Heart left ventricle (tissue), 13 donors: ENCODE data around the gene EVL.

Experiments
- CTCF ChIP-seq, 12 donors: fragments of 200-600 bp; sonication (generic) in 4 of 12; IDR thresholded peaks; one replicate each; pipeline versions ENCODE4 v1.5.0 to v1.8.0; 2018 to 2022; ENCODE audit warnings: antibody characterized with exemption in 12 of 12, mild to moderate bottlenecking in 5 of 12
- POLR2A ChIP-seq, 2 donors: fragments of 450-650 bp; IDR thresholded peaks; one replicate each; pipeline ENCODE4 v1.6.1; 2017; ENCODE audit warnings: antibody characterized with exemption in 2 of 2, mild to moderate bottlenecking in 2 of 2, moderate library complexity in 2 of 2
- donor health status: ischemic (EF 13 %, LVEDD 7.1; RV severe dilation, severe dysfunction).
- donor health status: DM: no; HTN: yes; CAD: no.
- donor health status: DM: no; HTN: no; CAD: no.
- donor health status: ischemic (EF 25% LVEDD 6.9; RV normal size, moderate dysfunction).
- donor health status: ischemic (EF 25% LVEDD 5.7; RV mildly dilated, moderate dysfunction).
- donor health status: ischemic (EF 35%, LVEDD 5.7; RV mildly dilated, moderate dysfunction).
- donor health status: nonischemic (EF 11% LVEDD 7.7; RV severe dilation, severe dysfunction).
- donor health status: DM: yes; HTN: yes; CAD: no.
- donor health status: PGD.
- donor health status: ischemic (EF 29% LVEDD 5.4; RV normal size, mild dysfunction).
- donor health status: nonischemic (EF 23%, LVEDD 6.1; RV moderate dilation, normal function).

- no peak for TF ChIP-seq CTCF (IDR thresholded peaks at IDR 0.05)
- no peak for TF ChIP-seq POLR2A (IDR thresholded peaks at IDR 0.05)
These were observed 69.4 kb downstream of the EVL start for GRCh38 chr14:100134586-100134985.
